ENCODE data around the gene ABCC11. TPM values are rescaled to one million over a fixed set of nuclear protein-coding genes. Genes with fewer than 3 reads are reported as not detected.

ABCC11 gene
- total and polyA plus RNA-seq, 2 of the 13 experiments (the other 11 are each of a cell fraction or from before 2014, with no cell fraction given) = 1.0 to 1.4 TPM

- TF ChIP-seq ZNF576 (CRISPR knock-in tag; IDR thresholded peaks at IDR 0.05) (peak; percentile 78; the same call in 1 of the 2 replicates), ZNF180 (CRISPR knock-in tag; IDR thresholded peaks at IDR 0.05; ENCODE audit: borderline replicate concordance, low read depth) (peak; percentile 71; the same call in 1 of the 2 replicates), PTBP1 (IDR thresholded peaks at IDR 0.05; ENCODE audit: low read depth, low read length, poor library complexity, severe bottlenecking) (peak; percentile 35), SMAD9 (CRISPR knock-in tag; IDR thresholded peaks at IDR 0.05) (no peak), TAF1 (CRISPR knock-in tag; IDR thresholded peaks at IDR 0.05) (peak; percentile 88), POLR2G (IDR thresholded peaks at IDR 0.05; ENCODE audit: low read depth, low read length) (peak; percentile 94), ZNF230 (CRISPR knock-in tag; IDR thresholded peaks at IDR 0.05) (peak; percentile 87), ZNF138 (CRISPR knock-in tag; IDR thresholded peaks at IDR 0.05; ENCODE audit: low read depth) (peak; percentile 99), ZNF652 (CRISPR knock-in tag; IDR thresholded peaks at IDR 0.05; ENCODE audit: borderline replicate concordance, low read depth) (0 out of 2 replicates have a peak, but pooled peaks have one; percentile 17), EED (CRISPR knock-in tag; IDR thresholded peaks at IDR 0.05) (peak; percentile 98), RFXANK (CRISPR knock-in tag; IDR thresholded peaks at IDR 0.05) (no peak), RERE (CRISPR knock-in tag; IDR thresholded peaks at IDR 0.05; ENCODE audit: low read depth) (peak; percentile 62; the same call in 1 of the 2 replicates), CAMTA2 (CRISPR knock-in tag; IDR thresholded peaks at IDR 0.05; ENCODE audit: borderline replicate concordance) (peak; percentile 99), MED1 (CRISPR knock-in tag; IDR thresholded peaks at IDR 0.05) (peak; percentile 91), ZNF367 (CRISPR knock-in tag; IDR thresholded peaks at IDR 0.05; ENCODE audit: borderline replicate concordance) (0 out of 2 replicates have a peak, but pooled peaks have one; percentile 73), ZHX2 (IDR thresholded peaks at IDR 0.05; ENCODE audit: low read depth) (no peak; the same call in 1 of the 2 replicates), ZHX2 (CRISPR knock-in tag; IDR thresholded peaks at IDR 0.05; ENCODE audit: borderline replicate concordance) (peak; percentile 80; the same call in 1 of the 2 replicates), RXRB (CRISPR knock-in tag; IDR thresholded peaks at IDR 0.05; ENCODE audit: borderline replicate concordance) (peak; percentile 95)
These were observed 3.1 kb downstream of the ABCC11 start, which contains the start of gene LONP2 (continued) for GRCh38 chr16:48244080-48244862.

Data from HepG2 (cell line).